SK-N-SH treated with all-trans-retinoic acid at 6 μM for 48 hours (cell line): ENCODE data around the gene NAP1L4.

ENCODE experiments used
- ARNTL ChIP-seq: fragments of 450-650 bp; formaldehyde crosslinking; IDR thresholded peaks from 2 replicates; pipeline ENCODE4 v1.5.0; 2020; ENCODE audit warnings: low read depth, mild to moderate bottlenecking, moderate library complexity, borderline replicate concordance
- GLIS3 ChIP-seq: fragments of 250-450 bp; sonication (Bioruptor Pico); IDR thresholded peaks from 2 replicates; pipeline ENCODE4 v1.5.0; 2020; ENCODE audit warnings: mild to moderate bottlenecking, moderate library complexity
- ISL1 ChIP-seq: fragments of 250-450 bp; sonication (Bioruptor Pico); IDR thresholded peaks from 2 replicates; pipeline ENCODE4 v2.1.2; 2022; ENCODE audit warnings: mild to moderate bottlenecking, moderate library complexity
- OSR1 ChIP-seq: fragments of 250-450 bp; sonication (Bioruptor Pico); IDR thresholded peaks from 2 replicates; pipeline ENCODE4 v1.8.0; 2022; ENCODE audit warnings: moderate library complexity, mild to moderate bottlenecking, inconsistent platforms
- RARB ChIP-seq: fragments of 250-450 bp; sonication (Bioruptor Pico); IDR thresholded peaks from 2 replicates; pipeline ENCODE4 v1.8.0; 2021; ENCODE audit warnings: mild to moderate bottlenecking, moderate library complexity
- TCF4 ChIP-seq: fragments of 250-450 bp; sonication (Bioruptor Pico); IDR thresholded peaks from 2 replicates; pipeline ENCODE4 v1.8.0; 2021; ENCODE audit warnings: mild to moderate bottlenecking, moderate library complexity, borderline replicate concordance
- ZFP30 ChIP-seq: fragments of 450-650 bp; formaldehyde crosslinking; IDR thresholded peaks from 2 replicates; pipeline ENCODE4 v1.5.0; 2022; ENCODE audit warnings: mild to moderate bottlenecking, moderate library complexity
- ZNF565 ChIP-seq: fragments of 450-650 bp; formaldehyde crosslinking; conservative IDR thresholded peaks from 2 replicates; pipeline ENCODE4 v1.5.0; 2020; ENCODE audit warnings: low read depth, mild to moderate bottlenecking, moderate library complexity
- ZNF70 ChIP-seq: fragments of 450-650 bp; formaldehyde crosslinking; IDR thresholded peaks from 2 replicates; pipeline ENCODE4 v1.5.0; 2020; ENCODE audit warnings: mild to moderate bottlenecking, moderate library complexity
- TF ChIP-seq, protein P1 (sequence below): fragments of 250-450 bp; sonication (Bioruptor Pico); IDR thresholded peaks from 2 replicates; pipeline ENCODE4 v1.8.0; 2021; ENCODE audit warnings: low read depth, mild to moderate bottlenecking, moderate library complexity, borderline replicate concordance
- TF ChIP-seq, protein P2 (sequence below): fragments of 250-450 bp; sonication (Bioruptor Pico); IDR thresholded peaks from 2 replicates; pipeline ENCODE4 v1.5.1; 2021; ENCODE audit warnings: mild to moderate bottlenecking, moderate library complexity

DNA sequence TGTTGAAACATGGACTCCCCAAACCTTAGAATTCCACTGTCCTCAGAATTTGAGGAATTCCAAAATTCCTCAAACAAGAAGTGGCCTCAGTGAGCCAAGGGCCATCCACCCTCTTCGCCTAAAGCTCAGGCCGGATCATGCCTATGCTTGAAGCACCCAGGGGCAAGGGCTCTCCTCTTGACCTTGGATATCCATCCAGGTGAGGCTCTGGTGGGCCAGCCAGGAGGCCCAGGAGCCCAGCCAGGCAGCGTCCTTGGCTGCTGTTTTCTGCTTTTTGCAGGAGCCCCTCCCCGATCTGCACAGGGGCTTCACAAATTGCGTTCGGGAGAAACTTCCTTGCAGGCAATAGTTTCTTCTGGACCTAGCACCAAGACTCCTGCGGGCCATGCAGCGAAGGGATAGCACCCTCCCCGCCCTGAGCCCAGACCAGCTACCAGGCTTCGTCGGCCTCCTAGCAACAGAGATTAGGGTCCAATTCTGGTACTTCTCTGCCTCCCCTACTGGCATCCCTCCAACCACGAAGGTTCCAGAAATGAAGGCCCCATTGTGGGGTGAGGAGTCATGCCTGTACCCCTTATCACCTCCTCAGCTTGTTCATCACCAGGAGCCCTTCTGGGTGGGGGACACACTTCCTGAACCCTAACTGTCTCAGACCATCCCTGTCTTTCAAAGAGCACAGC, 64.9 kb downstream of the NAP1L4 start:
- no peak for TF ChIP-seq RARB (CRISPR knock-in tag)
- no peak for TF ChIP-seq ISL1
- no peak for TF ChIP-seq TCF4 (CRISPR knock-in tag)
- TF ChIP-seq, protein P1, sequence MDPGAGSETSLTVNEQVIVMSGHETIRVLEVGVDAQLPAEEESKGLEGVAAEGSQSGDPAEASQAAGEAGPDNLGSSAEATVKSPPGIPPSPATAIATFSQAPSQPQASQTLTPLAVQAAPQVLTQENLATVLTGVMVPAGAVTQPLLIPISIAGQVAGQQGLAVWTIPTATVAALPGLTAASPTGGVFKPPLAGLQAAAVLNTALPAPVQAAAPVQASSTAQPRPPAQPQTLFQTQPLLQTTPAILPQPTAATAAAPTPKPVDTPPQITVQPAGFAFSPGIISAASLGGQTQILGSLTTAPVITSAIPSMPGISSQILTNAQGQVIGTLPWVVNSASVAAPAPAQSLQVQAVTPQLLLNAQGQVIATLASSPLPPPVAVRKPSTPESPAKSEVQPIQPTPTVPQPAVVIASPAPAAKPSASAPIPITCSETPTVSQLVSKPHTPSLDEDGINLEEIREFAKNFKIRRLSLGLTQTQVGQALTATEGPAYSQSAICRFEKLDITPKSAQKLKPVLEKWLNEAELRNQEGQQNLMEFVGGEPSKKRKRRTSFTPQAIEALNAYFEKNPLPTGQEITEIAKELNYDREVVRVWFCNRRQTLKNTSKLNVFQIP (CRISPR knock-in tag) = no peak
- TF ChIP-seq, protein P2, sequence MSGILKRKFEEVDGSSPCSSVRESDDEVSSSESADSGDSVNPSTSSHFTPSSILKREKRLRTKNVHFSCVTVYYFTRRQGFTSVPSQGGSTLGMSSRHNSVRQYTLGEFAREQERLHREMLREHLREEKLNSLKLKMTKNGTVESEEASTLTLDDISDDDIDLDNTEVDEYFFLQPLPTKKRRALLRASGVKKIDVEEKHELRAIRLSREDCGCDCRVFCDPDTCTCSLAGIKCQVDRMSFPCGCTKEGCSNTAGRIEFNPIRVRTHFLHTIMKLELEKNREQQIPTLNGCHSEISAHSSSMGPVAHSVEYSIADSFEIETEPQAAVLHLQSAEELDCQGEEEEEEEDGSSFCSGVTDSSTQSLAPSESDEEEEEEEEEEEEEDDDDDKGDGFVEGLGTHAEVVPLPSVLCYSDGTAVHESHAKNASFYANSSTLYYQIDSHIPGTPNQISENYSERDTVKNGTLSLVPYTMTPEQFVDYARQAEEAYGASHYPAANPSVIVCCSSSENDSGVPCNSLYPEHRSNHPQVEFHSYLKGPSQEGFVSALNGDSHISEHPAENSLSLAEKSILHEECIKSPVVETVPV (CRISPR knock-in tag) = no peak
- no peak for TF ChIP-seq OSR1
- no peak for TF ChIP-seq ZNF565 (CRISPR knock-in tag)
- no peak for TF ChIP-seq ARNTL (CRISPR knock-in tag)
- no peak for TF ChIP-seq ZNF70
- no peak for TF ChIP-seq ZFP30 (CRISPR knock-in tag)
- no peak for TF ChIP-seq GLIS3 (CRISPR knock-in tag)
